Endometrial microvascular endothelial cells (primary cell): Measurements from ENCODE around the gene CBARP. TPM values are rescaled to one million over a fixed set of nuclear protein-coding genes. Genes with fewer than 3 reads are reported as not detected.

Source experiments
- in situ Hi-C: cut with HindIII; loops from 2 replicates; pipeline ENCODE4 v1.10.0; 2017; ENCODE audit warnings: low sequenced_read_pairs, low pct_unique_long_range_greater_than_20kb; ENCODE audit errors: inconsistent ontology term
- total RNA-seq: library from RNA; depleted of rRNA; stranded (reverse); fragments of >200 nt; gene quantifications from one replicate; pipeline ENCODE4 v1.2.3, GENCODE V29; 2015; ENCODE audit errors: inconsistent ontology term

The CBARP gene
- total RNA-seq, 1 donor from 2014 or later: 0.74 TPM

DNA sequence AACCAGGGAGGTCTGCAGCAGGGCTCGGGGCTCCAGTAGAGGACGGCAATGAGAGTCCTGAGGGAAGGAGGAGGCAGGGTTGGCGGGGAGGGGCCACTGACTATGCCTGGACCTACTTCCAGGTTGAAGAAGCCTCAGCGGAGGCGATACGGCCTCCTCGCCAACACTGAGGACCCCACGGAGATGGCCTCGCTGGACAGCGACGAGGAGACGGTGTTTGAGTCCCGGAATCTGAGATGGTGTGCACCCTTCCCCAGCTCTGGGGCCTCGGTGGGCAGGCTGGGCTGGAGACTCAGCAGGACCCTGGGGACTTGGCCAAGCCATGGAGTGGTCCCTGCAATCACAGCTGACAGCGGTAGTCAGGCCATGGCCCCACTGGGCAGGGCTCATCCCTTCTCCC is 39.3 kb upstream of the CBARP start:
- in situ Hi-C loops: no loop called here

DNA sequence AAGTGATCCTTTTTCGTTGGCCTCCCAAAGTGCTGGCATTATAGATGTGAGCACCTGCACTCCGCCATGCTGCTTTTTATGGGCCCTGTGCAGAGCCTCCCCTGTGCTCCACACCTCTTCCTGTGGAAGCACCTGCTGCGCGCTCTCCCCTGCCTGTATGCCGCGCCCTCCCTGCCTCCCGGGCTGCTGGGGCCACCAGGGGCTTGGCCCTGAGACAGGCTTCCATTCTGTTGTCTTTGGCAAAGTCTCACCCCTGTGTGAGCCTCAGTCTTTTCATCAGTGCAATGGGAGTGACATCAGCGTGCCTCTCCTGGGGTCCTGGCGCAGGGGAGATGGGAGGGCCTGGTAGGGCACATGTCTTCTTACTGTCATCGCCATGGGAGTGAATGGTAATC is 38.8 kb upstream of the CBARP start:
- in situ Hi-C loops: no loop called here

DNA sequence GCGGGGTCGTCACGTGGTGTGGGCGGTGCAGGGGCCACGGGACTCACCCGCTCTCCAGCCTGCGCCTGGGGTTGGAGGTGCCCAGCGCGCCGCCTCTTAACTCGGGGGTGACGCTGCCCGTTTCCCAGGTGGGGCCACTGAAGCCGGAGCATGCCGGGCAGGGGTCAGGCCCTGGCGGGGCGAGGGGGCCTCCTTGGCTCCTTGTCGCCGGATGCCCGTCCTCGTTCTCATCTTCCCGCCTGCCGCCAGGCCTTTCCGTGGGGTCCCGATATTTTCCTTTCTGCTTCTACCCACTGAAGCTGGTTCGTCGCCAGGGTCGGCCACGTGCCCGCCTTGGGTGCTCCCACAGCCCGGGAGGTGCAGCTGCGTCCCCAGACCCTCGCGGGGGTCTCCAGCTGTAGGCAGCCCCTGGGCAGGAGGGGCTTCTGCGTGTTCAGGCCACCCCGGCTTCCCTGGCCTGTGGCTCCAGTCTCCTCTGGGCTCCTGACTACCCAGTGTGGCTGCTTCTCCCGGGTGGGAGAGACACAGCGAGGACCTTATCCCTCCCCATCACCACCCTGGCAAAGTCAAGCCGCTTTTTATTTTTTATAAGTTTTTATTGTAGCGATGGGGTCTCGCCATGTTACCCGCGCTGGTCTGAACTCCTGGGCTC is 38.3 kb upstream of the CBARP start:
- in situ Hi-C loops: no loop called here

DNA sequence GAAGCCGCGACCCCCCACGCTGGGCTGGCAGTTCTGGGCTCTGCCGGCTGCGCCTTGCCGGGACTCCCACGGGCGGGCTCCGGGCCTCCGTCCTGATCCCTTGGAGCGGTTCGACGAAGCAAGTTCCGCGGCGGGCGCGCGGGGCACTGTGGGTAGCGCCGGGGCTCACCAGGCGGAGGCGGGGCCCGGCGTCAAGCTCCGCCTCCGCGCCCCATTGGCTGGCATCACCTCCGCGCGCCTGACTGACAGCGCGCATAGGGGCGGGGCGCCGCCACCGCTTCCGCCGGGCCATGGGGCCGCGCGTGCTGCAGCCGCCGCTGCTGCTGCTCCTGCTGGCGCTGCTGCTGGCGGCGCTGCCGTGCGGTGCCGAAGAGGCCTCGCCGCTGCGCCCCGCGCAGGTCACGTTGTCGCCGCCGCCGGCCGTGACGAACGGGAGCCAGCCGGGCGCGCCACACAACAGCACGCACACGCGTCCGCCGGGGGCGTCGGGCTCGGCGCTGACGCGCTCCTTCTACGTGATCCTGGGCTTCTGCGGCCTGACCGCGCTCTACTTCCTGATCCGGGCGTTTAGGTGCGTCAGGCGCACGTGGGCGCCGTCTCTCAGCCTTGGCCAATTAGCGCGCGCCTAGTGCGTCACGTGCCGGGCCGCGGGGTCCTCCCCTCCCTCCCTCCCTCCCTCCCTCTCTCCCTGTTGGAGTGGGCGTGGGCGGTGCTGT is 37.6 kb upstream of the CBARP start, which contains the start of gene FAM174C:
TSS of gene FAM174C (plus strand) at position 271 of the 716 bp plus-strand sequence. CDS start at position 291, 20 bp downstream.
- in situ Hi-C loops: no loop called here

DNA sequence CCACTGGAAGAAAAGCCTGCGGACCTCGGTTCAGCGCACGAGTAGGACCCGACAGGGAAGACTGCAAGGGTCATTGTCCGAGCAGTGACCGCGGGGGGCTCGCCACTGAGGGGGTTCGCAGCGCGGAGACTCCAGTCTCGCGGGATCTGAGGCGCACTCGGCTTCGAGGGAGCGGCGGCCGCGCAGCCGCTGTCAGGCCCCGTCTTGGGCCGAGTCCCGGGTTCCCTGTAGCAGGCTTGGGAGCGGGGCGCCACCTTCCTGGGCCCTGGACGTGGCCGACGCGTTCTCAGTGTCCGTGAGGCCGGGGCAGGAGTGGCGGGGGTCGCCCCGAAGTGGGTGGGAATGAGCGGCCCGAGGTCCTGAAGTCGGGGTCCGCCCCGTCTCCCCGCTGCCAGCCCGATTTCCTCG is 37.1 kb upstream of the CBARP start:
- in situ Hi-C loops: no loop called here

DNA sequence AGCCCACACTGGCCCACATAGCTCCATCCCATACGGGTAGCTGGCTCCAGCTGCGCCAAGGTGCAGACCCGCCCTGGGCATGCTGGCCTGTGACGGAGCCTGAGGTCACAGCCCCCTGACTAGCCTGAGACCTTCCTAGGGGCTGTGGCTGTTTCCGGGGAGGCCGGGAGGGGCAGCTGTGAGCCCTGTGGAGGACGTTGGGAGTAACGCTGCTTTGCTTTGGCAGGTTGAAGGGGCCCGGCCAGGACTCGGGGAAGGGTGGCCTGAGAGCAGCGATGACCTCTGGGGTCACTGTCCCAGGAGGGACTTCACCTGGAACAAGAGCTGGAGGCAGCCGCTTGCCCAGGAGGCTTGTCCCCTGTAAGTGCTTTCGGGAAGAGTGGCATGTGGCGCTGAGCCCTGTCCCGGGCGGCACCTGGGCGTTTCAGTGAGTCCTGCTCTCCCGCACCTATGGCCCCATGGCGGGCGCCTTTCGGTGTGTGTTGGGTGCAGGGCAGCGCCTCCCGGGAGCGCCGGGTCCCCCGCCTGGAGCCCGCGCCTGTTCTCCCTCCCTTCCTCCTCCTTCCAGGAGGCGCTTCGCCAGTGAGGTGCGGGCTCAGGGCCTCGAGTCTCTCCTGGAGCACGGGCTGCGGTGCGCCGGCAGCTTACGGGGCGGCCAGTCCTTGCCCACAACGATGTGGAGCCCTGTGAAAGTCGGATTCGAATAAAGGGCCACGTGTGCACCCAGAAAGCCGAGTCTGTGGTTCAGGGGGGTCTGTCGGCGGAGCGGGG is 36.5 kb upstream of the CBARP start:
- in situ Hi-C loops: no loop called here

DNA sequence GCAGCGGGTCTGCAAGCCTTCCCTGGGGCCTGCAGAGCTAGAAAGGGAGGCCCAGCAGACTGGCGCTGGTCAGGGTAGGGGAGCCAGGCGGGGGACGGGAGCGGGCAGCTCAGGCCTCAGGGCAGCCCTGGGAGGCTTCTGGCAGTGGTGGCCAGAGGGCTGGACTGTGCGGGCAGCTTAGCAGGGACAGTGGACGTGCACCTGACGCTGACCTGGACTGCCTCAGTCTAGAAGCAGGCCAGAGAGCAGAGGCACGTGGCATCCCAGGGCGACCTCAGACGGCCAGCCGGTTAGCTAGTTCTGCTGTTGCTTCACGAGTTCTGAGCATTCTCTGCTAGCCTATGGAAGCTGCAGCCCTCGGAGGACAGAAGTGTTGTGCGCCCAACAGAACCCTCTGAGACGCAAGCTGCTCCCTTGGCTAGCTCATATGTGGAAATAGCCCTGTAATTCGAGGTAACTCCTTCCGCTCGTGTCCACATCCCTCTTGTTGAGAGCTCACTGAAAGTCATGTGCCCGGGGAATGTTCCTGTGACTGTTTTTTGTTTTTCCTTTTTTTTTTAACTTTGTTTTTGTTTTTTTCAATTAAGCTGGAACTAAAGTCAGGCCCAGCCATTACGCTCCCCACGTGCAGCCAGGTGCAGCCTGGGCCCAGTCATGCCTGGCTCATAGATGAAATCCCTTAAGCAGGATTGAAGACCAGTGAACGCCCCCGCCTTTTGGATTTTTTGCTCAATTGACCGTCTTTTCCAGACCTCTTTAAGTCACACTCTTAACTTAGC is 35.6 kb upstream of the CBARP start:
- in situ Hi-C loops: no loop called here

DNA sequence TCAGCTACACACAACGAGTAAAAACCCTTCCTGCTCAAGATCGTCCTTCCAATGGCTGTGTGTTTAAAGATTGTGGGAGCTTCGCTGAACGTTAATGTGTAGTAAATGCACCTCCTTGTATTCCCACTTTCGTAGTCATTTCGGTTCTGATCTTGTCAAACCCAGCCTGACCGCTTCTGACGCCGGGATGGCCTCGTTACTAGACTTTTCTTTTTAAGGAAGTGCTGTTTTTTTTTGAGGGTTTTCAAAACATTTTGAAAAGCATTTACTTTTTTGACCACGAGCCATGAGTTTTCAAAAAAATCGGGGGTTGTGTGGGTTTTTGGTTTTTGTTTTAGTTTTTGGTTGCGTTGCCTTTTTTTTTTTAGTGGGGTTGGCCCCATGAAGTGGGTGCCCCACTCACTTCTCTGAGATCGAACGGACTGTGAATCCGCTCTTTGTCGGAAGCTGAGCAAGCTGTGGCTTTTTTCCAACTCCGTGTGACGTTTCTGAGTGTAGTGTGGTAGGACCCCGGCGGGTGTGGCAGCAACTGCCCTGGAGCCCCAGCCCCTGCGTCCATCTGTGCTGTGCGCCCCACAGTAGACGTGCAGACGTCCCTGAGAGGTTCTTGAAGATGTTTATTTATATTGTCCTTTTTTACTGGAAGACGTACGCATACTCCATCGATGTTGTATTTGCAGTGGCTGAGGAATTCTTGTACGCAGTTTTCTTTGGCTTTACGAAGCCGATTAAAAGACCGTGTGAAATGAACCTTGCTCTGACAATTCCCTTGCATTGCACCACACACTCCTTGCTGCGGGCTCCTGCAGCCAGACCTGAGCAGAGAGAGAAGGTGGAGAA is 34.8 kb upstream of the CBARP start:
- in situ Hi-C loops: no loop called here

DNA sequence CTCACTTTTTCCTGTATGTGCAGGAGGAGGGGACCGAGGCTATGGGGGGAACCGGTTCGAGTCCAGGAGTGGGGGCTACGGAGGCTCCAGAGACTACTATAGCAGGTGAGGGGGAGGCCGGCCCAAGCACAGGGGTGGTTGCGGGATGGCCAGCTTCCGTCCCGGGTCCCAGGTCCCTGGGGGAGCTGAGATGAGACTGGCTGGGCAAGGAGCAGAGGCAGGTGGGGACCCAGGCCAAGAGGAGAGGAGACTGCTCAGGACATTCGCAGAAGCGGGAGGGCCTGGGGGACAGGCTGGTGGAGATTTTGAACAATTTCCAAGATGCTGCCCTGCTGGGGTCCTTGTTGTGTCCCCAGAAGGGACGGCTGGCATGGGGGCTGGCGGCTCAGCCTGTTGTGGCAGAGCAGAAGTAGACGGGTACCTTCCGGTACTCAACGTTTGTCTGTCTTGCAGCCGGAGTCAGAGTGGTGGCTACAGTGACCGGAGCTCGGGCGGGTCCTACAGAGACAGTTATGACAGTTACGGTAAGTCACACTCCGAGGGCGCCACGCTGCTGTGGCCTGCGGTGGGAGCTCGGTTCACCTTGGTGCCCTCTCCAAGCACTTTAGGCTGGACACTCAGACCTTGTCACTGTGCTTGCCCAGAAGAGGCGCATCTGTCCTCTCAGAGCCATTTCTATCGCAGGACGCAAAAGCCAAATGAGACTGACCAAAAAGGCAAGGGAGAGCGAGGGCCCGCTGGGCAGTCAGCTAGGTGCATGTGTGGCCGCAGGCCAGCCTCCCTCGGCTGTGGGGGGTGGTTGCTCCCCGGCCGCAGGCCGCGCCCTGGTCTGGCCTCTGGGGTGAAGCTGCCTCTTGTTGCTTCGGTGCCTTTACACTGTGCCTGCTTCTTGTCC is 34.0 kb upstream of the CBARP start:
- in situ Hi-C loops: no loop called here

DNA sequence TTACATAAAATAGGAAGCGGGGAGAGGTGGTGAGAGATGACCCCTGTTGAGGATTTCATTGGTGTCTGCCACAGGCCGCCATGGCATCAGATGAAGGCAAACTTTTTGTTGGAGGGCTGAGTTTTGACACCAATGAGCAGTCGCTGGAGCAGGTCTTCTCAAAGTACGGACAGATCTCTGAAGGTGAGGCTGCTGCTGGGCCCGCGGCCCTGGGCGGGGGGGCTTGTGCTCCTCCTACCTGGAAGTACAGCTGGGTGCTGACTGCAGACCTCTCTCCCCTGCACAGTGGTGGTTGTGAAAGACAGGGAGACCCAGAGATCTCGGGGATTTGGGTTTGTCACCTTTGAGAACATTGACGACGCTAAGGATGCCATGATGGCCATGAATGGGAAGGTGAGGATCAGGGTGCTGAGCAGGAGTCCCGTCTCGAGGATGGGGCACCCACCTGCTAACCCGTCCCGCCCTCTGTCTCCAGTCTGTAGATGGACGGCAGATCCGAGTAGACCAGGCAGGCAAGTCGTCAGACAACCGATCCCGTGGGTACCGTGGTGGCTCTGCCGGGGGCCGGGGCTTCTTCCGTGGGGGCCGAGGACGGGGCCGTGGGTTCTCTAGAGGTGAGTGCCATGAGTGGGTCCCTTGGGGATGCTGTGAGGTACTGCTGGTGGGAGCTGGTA is 33.2 kb upstream of the CBARP start:
- in situ Hi-C loops: no loop called here

DNA sequence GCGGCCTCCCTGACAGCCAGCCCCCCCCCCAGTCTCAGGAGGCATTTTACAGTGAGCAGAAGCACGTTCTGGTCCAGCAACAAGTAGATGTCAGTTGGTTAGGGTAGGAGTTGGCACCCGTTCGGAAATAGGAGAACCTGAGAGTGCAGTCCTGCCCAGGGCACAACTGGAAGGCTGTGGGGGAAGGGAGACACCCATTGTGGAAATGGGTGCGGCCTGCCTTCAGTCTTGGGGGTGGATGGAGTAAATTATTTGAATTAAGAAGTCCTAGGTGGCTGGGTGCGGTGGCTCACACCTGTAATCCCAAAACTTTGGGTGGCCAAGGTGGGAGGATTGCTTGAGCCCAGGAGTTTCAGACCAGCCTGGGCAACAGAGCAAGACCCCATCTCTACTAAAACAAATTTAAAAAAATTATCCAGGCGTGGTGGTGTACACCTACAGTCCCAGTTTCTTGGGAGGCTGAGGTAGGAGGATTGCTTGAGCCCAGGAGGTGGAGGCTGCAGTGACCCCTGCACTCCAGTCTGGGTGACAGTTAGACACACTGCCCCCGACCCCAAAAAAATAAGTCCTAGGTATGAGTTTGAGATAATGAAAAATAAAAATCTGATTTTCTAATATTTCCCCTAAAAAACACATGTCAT is 32.5 kb upstream of the CBARP start:
- in situ Hi-C loops: no loop called here

DNA sequence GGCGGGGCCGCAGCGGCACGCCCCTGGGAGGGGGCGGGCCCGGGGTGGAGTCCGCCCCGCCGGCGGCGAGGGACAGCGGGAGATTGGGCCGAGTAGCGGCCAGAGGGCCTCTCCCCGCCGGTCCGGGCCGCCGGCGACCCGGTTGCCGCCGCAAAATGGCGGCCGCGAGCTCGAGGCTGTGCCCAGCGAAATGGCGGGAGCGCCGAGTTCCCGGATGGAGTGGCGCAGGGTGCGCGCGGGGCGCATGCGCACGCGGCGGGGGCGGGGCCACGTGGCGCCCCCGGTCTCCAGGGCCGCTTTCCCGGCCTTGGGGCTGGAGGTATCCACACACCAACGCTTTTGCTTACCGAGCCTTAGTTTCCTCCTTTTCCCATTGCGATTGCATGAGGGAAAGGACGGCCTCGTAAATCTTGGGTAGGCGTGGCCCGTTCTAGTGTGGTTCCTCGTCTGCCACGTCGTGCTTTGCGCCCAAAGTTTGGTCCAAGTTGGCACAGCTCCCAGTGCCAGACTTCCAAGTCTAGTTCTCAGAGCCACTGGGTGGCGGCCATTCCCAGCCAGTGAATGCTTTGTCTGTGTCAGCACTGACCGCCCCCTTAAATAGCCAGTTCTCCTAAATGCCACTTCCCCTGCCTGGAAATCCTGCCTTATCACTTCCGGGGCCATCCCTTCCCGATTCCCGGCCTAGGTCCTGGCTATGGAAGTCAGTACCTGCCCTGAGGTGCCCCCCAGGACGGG is 31.8 kb upstream of the CBARP start:
- in situ Hi-C loops: no loop called here

DNA sequence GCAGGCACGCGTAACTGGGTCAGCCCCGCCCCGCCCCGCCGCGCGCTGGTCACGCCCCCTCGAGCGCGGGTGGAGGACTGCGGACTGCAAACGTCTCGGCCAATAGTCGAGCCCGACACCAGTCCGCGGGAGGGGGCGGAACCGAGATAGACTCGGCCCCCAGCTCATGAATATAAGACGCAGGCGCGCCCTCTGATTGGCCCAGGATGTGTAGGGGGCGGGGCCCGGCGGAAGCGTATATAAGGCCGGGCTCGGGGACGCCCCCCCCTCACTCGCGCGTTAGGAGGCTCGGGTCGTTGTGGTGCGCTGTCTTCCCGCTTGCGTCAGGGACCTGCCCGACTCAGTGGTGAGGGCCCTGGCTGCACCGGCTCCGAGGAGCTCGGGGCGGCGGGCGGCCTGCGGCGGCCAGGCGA is 31.3 kb upstream of the CBARP start, which contains the start of gene CIRBP:
TSS of gene CIRBP (plus strand) at position 268 of the 413 bp plus-strand sequence. CDS start 1,602 bp downstream, outside the sequence.
- in situ Hi-C loops: no loop called here

DNA sequence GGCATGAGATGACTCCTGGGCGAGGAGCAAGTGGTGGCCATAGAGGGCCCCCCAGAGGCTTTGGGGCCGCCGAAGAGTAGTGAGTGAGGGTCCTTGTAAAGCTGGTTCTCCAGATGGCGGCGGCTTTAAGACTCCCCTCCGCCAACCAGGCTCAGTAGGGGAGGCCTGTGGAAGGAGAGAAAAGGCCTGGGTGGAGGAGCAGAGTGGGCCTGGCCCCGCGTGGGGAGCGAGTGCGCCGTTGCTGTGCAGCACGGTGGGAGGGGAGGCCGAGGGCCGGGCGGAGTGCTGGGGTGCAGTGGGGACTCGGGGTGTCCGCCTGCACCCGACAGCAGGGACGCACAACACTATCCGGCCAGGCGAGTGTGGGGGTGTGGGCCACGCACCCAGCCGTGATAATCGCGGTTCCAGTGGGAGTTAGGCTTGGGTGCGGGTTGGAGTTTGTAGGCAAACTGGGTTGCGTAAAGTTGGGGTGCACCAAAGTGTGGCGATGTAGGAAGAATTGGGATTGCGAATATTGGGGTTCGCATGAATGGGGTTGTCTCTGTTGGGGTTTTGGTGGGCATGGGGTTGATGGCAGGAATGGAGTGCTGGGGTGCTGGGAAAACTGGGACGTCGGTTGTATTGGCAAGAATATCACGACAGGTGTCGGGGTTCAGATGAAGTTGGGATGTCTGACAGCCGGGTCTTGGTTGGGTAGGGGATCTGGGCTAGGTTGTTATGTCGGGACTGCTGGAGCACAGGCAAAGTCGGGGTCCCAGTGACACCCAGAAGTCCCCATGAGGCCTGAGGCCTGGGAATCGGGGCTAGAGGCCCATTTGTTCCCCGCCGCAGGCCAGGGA is 30.6 kb upstream of the CBARP start:
- in situ Hi-C loops: no loop called here
